K562 (cell line): ENCODE measurements around the gene PI4KA. TPM values are rescaled to one million over a fixed set of nuclear protein-coding genes. Genes with fewer than 3 reads are reported as not detected.

Experiments used
- EZH2 ChIP-seq: IDR thresholded peaks from 2 replicates; pipeline ENCODE4 v1.6.1; 2012; ENCODE audit warnings: low read depth, mild to moderate bottlenecking, inconsistent platforms, low read length, borderline replicate concordance
- HLTF ChIP-seq: fragments of 450-650 bp; IDR thresholded peaks from 2 replicates; pipeline ENCODE4 v1.6.1; 2016
- KAT8 ChIP-seq: fragments of 450-650 bp; IDR thresholded peaks from 2 replicates; pipeline ENCODE4 v1.6.1; 2016; ENCODE audit warnings: low read depth, mild to moderate bottlenecking
- MAFK ChIP-seq: IDR thresholded peaks from 2 replicates; pipeline ENCODE4 v1.6.1; 2011; ENCODE audit warnings: low read length, improper control_type of control experiment
- MED1 ChIP-seq: sonication (generic); formaldehyde crosslinking; IDR thresholded peaks from 2 replicates; pipeline ENCODE4 v1.8.1; 2023; ENCODE audit warnings: missing genetic modification reagents, borderline replicate concordance
- RBM25 ChIP-seq: fragments of 200-400 bp; formaldehyde crosslinking; IDR thresholded peaks from 2 replicates; pipeline ENCODE4 v1.6.1; 2018; ENCODE audit warnings: low read length, low read depth, moderate library complexity; ENCODE audit not compliant: severe bottlenecking
- SNRNP70 ChIP-seq: fragments of 200-400 bp; formaldehyde crosslinking; optimal IDR thresholded peaks from 2 replicates; pipeline ENCODE3; 2017; ENCODE audit warnings: low read depth, low read length
- STAG1 ChIP-seq: sonication (generic); formaldehyde crosslinking; IDR thresholded peaks from 2 replicates; pipeline ENCODE4 v1.5.0; 2020; ENCODE audit warnings: missing genetic modification reagents, borderline replicate concordance
- TSC22D4 ChIP-seq: fragments of 450-650 bp; IDR thresholded peaks from 2 replicates; pipeline ENCODE4 v1.6.1; 2016; ENCODE audit warnings: missing genetic modification characterization, missing biosample characterization, control low read depth
- ZKSCAN1 ChIP-seq: fragments of 150-350 bp; IDR thresholded peaks from 2 replicates; pipeline ENCODE4 v1.6.1; 2016; ENCODE audit warnings: low read depth, low read length
- ZNF140 ChIP-seq: fragments of 250-450 bp; sonication (Bioruptor Pico); IDR thresholded peaks from 2 replicates; pipeline ENCODE4 v1.8.0; 2021; ENCODE audit warnings: moderate library complexity, mild to moderate bottlenecking, inconsistent platforms
- ZNF311 ChIP-seq: fragments of 250-450 bp; sonication (Bioruptor Pico); IDR thresholded peaks from 2 replicates; pipeline ENCODE4 v1.4.0; 2020; ENCODE audit warnings: mild to moderate bottlenecking, moderate library complexity
- polyA plus RNA-seq, 8 experiments: library from polyadenylated mRNA; depleted of rRNA in 4 of 8; stranded (reverse) in 5 of 8; unstranded in 3 of 8; fragments of >200 nt; fragmentation: Nextera tagmentation in 2 of 8; fragmentation: Illumina TruSeq in 1 of 8; extraction: Ambion mirVana in 2 of 8; extraction: Trizol in 1 of 8; gene quantifications; 2 replicates each; pipeline versions ENCODE4 v1.2.1 to v1.2.3, GENCODE V29; 2011 to 2014; ENCODE audit warnings: inconsistent platforms in 1 of 8, missing spikeins in 1 of 8
- total RNA-seq, 7 experiments: library from RNA; depleted of rRNA in 6 of 7; stranded (reverse); fragments of >200 nt in 6 of 7; fragmentation: Illumina TruSeq in 2 of 7; extraction: Trizol in 2 of 7; gene quantifications; 2 replicates each; pipeline versions ENCODE4 v1.2.1 to v1.2.3, GENCODE V29; 2011 to 2021; ENCODE audit warnings: low replicate concordance in 1 of 7
- TF ChIP-seq, protein P1 (sequence below): fragments of 450-650 bp; IDR thresholded peaks from 2 replicates; pipeline ENCODE4 v1.6.1; 2016; ENCODE audit warnings: low read depth
- TF ChIP-seq, protein P2 (sequence below): fragments of 250-450 bp; sonication (Bioruptor Pico); IDR thresholded peaks from 2 replicates; pipeline ENCODE4 v1.8.0; 2022; ENCODE audit warnings: moderate library complexity, mild to moderate bottlenecking, inconsistent platforms
- TF ChIP-seq, protein P3 (sequence below): sonication (generic); formaldehyde crosslinking; IDR thresholded peaks from 2 replicates; pipeline ENCODE4 v1.9.0; 2022; ENCODE audit warnings: mild to moderate bottlenecking, missing genetic modification reagents
- TF ChIP-seq, protein P4 (sequence below), 3 experiments: fragments of 200-800 bp in 1 of 3; fragments of 250-450 bp in 1 of 3; fragments of 450-650 bp in 1 of 3; sonication (Bioruptor Pico) in 1 of 3; sonication (Bioruptor generic) in 1 of 3; formaldehyde crosslinking in 1 of 3; IDR thresholded peaks; 2 replicates each; pipeline versions ENCODE4 v1.6.1 to v1.8.0; 2016 to 2022; ENCODE audit warnings: mild to moderate bottlenecking in 2 of 3, missing genetic modification characterization in 2 of 3, missing compliant biosample characterization in 1 of 3, moderate library complexity in 1 of 3

PI4KA gene
- total and polyA plus RNA-seq, 9 of the 15 experiments (the other 6 are each of a cell fraction or from before 2014, with no cell fraction given), result 7.3 to 187 (median 84.7) TPM

DNA sequence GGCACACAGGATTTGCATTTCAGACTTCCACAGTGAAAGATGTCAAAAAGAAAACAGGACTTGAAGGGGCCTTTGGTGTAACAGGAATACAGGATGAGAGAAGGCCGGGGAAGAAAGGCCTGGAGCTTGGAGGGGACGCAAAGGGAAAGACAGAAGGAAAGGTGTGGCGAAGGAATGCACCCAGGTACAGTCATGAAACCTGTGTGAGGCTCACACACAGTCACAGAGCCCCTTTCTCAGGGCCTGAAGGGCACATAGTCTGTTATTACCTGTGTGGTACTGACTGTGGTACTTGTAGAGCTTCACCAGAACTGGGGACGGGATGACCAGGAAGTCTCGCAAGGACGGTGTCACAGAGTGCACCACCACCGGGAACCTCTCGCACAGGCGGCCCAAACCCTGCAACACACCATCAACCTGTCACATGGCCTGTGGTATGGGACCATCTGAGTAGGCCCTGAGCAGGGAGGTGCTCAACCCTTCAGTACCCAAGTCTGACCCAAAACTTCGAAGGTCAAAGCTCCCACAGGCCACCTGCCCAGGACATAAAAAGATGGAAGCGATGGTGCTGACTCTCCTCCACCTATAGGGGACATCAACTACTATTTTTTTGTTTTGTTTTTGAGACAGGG, 55.6 kb downstream of the PI4KA start (continued):
- TF ChIP-seq SNRNP70, result no peak
- TF ChIP-seq, protein P1, sequence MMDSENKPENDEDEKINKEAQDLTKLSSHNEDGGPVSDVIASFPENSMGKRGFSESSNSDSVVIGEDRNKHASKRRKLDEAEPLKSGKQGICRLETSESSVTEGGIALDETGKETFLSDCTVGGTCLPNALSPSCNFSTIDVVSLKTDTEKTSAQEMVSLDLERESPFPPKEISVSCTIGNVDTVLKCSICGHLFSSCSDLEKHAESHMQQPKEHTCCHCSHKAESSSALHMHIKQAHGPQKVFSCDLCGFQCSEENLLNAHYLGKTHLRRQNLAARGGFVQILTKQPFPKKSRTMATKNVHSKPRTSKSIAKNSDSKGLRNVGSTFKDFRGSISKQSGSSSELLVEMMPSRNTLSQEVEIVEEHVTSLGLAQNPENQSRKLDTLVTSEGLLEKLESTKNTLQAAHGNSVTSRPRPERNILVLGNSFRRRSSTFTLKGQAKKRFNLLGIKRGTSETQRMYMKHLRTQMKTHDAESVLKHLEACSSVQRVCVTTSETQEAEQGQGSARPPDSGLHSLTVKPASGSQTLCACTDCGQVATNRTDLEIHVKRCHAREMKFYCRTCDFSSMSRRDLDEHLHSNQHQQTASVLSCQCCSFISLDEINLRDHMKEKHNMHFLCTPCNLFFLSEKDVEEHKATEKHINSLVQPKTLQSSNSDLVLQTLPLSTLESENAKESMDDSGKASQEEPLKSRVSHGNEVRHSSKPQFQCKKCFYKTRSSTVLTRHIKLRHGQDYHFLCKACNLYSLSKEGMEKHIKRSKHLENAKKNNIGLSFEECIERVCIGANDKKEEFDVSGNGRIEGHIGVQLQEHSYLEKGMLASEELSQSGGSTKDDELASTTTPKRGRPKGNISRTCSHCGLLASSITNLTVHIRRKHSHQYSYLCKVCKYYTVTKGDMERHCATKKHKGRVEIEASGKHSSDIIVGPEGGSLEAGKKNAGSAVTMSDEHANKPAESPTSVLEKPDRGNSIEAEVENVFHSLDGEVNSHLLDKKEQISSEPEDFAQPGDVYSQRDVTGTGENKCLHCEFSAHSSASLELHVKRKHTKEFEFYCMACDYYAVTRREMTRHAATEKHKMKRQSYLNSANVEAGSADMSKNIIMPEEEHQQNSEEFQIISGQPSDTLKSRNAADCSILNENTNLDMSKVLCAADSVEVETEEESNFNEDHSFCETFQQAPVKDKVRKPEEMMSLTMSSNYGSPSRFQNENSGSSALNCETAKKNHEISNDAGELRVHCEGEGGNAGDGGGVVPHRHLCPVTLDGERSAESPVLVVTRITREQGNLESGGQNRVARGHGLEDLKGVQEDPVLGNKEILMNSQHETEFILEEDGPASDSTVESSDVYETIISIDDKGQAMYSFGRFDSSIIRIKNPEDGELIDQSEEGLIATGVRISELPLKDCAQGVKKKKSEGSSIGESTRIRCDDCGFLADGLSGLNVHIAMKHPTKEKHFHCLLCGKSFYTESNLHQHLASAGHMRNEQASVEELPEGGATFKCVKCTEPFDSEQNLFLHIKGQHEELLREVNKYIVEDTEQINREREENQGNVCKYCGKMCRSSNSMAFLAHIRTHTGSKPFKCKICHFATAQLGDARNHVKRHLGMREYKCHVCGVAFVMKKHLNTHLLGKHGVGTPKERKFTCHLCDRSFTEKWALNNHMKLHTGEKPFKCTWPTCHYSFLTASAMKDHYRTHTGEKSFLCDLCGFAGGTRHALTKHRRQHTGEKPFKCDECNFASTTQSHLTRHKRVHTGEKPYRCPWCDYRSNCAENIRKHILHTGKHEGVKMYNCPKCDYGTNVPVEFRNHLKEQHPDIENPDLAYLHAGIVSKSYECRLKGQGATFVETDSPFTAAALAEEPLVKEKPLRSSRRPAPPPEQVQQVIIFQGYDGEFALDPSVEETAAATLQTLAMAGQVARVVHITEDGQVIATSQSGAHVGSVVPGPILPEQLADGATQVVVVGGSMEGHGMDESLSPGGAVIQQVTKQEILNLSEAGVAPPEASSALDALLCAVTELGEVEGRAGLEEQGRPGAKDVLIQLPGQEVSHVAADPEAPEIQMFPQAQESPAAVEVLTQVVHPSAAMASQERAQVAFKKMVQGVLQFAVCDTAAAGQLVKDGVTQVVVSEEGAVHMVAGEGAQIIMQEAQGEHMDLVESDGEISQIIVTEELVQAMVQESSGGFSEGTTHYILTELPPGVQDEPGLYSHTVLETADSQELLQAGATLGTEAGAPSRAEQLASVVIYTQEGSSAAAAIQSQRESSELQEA, result no peak
- TF ChIP-seq, protein P2, sequence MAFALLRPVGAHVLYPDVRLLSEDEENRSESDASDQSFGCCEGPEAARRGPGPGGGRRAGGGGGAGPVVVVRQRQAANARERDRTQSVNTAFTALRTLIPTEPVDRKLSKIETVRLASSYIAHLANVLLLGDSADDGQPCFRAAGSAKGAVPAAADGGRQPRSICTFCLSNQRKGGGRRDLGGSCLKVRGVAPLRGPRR, result 0 out of 2 replicates have a peak, but pooled peaks have one; percentile 9
- no peak for TF ChIP-seq ZKSCAN1
- peak; percentile 86 for TF ChIP-seq MED1 (CRISPR knock-in tag)
- TF ChIP-seq HLTF, result no peak
- TF ChIP-seq TSC22D4 (tag), result 0 out of 2 replicates have a peak, but pooled peaks have one; percentile 38
- TF ChIP-seq, protein P3, sequence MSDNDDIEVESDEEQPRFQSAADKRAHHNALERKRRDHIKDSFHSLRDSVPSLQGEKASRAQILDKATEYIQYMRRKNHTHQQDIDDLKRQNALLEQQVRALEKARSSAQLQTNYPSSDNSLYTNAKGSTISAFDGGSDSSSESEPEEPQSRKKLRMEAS (CRISPR knock-in tag), result peak; percentile 16; the same call in 1 of the 2 replicates
- peak; percentile 71 for TF ChIP-seq STAG1 (CRISPR knock-in tag)
- no peak for TF ChIP-seq ZNF311 (CRISPR knock-in tag)
- no peak for TF ChIP-seq ZNF140 (CRISPR knock-in tag)
- TF ChIP-seq, protein P4, sequence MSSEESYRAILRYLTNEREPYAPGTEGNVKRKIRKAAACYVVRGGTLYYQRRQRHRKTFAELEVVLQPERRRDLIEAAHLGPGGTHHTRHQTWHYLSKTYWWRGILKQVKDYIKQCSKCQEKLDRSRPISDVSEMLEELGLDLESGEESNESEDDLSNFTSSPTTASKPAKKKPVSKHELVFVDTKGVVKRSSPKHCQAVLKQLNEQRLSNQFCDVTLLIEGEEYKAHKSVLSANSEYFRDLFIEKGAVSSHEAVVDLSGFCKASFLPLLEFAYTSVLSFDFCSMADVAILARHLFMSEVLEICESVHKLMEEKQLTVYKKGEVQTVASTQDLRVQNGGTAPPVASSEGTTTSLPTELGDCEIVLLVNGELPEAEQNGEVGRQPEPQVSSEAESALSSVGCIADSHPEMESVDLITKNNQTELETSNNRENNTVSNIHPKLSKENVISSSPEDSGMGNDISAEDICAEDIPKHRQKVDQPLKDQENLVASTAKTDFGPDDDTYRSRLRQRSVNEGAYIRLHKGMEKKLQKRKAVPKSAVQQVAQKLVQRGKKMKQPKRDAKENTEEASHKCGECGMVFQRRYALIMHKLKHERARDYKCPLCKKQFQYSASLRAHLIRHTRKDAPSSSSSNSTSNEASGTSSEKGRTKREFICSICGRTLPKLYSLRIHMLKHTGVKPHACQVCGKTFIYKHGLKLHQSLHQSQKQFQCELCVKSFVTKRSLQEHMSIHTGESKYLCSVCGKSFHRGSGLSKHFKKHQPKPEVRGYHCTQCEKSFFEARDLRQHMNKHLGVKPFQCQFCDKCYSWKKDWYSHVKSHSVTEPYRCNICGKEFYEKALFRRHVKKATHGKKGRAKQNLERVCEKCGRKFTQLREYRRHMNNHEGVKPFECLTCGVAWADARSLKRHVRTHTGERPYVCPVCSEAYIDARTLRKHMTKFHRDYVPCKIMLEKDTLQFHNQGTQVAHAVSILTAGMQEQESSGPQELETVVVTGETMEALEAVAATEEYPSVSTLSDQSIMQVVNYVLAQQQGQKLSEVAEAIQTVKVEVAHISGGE (CRISPR knock-in tag; IDR thresholded peaks at IDR 0.05), result 0 out of 6 replicates have a peak, but pooled peaks of 1 of the 3 experiments have one; percentile 7
- no peak for TF ChIP-seq MAFK
- TF ChIP-seq EZH2, result no peak
- no peak for TF ChIP-seq KAT8
- no peak for TF ChIP-seq RBM25
